ENCODE measurements around the gene ACD.

The ACD gene

DNA sequence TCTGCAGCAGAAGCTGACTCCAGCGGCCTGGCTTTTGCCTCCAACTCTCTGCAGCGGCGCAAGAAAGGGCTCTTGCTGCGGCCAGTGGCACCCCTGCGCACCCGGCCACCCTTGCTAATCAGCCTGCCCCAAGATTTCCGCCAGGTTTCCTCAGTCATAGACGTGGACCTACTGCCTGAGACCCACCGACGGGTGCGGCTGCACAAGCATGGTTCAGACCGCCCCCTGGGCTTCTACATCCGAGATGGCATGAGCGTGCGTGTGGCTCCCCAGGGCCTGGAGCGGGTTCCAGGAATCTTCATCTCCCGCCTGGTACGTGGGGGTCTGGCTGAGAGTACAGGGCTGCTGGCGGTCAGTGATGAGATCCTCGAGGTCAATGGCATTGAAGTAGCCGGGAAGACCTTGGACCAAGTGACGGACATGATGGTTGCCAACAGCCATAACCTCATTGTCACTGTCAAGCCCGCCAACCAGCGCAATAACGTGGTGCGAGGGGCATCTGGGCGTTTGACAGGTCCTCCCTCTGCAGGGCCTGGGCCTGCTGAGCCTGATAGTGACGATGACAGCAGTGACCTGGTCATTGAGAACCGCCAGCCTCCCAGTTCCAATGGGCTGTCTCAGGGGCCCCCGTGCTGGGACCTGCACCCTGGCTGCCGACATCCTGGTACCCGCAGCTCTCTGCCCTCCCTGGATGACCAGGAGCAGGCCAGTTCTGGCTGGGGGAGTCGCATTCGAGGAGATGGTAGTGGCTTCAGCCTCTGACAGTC is 2.0 kb upstream of the ACD start:
- no peak for DNase-seq (ENCODE audit: low spot score)

- DNase-seq (ENCODE audit: low spot score): no peak
Observed at GRCh38 chr16:67661101-67661761, 1.2 kb upstream of the ACD start.

DNA sequence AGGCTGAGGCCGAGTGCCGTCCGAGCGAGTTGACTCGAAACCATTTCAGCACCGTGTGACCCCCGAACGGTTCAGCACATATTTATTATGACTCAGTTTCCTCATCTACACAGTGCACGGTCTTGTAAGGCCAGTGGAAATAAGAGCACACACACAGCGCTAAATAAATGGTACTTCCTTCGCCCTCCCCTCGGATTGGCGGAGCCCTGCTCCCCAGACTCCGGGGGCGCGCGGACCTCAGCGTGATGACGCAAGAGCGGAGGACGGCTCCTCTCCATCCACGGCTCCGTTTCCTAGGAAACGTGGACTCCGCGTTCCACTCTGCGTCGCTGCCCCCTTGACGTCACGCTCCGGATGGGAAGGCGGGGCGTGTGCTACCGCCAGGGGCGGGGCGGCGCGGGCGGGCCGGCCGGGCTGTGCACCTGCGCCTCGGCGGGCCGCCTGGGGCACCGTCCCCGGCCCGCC is 536 bp upstream of the ACD start, which contains the start of gene PARD6A:
TSS of gene PARD6A (plus strand) at position 397 of the 465 bp plus-strand sequence. CDS start 79 bp downstream, outside the sequence.
- DNase-seq (ENCODE audit: low spot score): peak; percentile 99

DNA sequence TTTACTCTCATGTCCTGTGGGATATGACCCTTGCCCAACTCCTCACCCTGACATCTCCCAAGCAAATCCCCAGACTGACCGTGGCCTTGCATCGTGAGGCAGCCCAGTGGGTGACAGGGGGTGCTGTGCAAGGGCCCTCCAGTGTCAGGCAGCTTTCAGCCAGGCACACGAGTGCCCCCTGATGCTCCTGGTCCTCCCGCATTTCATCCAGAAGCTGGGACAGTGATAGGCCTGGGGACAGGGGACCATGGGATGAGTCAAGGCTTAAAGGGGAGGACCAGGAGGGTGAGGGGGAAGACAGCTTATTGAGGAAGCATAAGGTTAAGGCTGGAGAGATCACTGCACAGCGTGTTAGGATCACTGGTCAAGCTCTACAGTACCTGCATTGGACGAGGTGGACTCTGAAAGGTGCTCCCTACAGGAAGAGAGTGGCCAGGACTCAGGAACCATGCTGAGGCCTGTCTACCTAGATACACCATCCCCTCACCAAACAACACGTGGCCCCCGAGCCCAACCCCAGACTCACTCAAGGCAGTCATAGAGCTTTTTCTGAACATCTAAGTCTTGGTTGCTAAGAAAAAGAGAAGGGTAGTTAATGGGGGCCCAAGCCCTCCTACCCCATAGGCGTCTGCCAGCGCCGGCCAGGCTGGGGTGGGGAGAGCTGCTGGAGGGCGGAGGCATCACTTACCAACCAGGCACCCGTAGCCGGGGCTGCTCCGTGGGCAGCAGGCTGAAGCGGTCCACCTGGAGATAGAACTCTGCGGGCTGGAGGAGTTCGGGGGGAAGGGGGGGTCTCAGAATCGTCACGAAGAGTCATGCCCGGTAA is 998 bp downstream of the ACD start:
- no peak for DNase-seq (ENCODE audit: low spot score)

DNA sequence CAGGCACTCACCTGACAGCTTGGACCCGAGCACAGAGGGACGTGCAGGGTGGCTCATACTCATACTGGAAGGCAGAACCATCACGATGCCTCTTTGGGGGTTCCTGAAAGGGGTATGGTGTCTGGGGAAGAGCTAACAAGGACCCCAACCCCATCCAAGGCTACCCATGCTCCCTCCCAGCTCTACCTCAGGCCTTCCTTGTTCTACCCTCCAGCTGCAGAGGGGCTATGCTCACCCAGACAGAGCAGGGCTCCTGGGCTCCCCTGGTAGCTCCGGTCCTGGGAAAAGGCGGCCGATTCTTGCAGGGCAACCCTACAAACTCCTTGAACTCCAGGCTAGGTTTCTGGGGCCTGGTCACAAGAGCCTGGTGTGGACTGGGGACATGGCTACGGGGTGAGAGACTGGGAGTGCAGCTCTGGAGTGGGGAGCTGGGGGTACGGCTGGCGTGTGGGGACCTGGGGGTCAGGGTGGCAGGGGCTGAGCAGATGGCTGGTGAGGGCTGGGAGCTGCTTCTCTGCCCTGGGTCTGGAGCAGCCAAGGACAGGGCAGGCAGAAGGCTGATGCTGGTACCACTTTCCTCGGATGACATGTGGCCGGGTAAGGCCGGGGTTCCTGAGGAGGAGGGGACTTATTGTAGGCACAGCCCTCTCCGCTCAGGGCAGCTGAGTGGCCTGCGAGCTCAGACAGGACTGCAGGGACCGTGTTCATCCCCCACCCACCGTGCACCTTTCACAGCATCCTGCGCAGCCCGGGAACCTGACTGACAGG is 2.1 kb downstream of the ACD start:
- no peak for DNase-seq (ENCODE audit: low spot score)

- DNase-seq (ENCODE audit: low spot score): no peak
Observed at GRCh38 chr16:67657017-67657608, 2.9 kb downstream of the ACD start.

GRCh38 chr16:67656344-67657016 is 3.6 kb downstream of the ACD start:
- DNase-seq (ENCODE audit: low spot score): no peak

DNA sequence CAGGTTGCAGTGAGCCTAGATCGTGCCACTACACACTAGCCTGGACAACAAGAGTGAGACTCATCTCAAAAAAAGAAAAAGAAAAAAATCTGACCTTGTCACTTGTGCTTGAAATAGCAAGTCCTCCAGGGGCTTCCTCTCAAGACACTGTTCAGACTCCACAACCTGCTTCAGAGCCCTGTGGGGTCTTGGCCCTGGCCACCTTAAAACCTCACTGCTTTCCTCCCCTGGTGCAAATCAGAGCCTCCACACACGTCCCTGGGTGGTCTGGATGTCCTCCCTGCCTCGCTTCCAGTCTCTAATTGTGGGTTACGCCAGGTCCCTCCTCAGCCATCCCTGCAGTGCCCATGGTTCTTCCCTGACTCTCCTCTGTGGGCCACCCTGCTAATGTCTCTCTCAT is 4.7 kb downstream of the ACD start:
- DNase-seq (ENCODE audit: low spot score): no peak

DNA sequence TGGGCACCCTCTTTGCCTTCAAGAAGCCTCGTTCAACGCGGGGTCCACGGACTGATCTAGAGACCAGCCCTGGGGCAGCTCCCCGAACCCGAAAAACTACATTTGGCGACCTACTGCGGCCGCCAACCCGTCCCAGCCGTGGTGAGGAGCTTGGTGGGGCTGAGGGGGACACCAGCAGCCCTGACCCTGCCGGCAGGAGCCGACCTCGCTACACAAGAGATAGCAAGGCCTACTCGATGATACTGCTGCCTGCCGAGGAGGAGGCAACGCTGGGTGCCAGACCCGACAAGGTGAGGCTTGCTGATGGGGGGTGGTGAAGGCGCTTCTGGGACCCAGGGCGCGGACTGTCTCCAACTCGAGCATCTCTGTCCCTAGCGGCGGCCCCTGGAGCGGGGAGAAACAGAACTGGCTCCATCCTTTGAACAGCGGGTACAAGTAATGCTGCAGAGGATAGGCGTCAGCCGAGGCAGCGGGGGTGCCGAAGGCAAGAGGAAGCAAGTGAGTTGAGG is 5.6 kb downstream of the ACD start:
- no peak for DNase-seq (ENCODE audit: low spot score)

- no peak for DNase-seq (ENCODE audit: low spot score)
Observed at GRCh38 chr16:67653789-67654402, 6.2 kb downstream of the ACD start.

DNA sequence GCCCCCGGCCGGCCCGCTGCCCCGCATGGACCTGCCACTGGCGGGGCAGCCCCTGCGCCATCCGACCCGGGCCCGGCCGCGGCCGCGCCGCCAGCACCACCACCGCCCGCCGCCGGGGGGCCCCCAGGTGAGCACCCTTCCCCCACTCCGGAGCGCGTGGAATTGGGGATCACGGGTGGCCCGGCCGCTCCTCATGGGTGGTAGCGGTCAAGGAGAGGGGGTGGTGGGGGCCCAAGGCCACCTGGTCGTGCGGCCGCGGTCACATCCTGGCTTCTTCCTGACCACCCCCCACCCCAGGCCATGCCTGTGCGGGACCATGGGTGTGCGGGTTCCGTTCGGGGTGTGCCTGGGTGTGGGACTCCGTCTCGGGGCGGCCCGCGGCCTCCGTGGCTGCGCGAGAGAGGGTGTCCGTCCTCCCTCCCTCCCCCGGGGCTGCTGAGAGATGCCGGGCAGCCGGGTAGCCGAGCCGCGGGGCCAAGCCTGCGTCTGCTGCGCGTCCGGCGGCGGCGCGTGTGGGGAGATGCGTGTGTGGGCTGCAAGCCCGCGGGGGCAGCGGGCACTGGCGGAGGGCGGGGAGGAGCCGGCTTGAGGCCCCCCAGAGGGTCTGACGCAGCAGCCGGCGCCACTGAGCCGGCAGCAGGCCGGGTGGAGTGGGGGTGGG is 6.8 kb downstream of the ACD start:
- DNase-seq (ENCODE audit: low spot score): no peak

GRCh38 chr16:67652578-67653127 is 7.4 kb downstream of the ACD start:
- DNase-seq (ENCODE audit: low spot score): peak; percentile 49

- DNase-seq (ENCODE audit: low spot score): no peak
Observed at GRCh38 chr16:67651847-67652246, 8.2 kb downstream of the ACD start.

DNA sequence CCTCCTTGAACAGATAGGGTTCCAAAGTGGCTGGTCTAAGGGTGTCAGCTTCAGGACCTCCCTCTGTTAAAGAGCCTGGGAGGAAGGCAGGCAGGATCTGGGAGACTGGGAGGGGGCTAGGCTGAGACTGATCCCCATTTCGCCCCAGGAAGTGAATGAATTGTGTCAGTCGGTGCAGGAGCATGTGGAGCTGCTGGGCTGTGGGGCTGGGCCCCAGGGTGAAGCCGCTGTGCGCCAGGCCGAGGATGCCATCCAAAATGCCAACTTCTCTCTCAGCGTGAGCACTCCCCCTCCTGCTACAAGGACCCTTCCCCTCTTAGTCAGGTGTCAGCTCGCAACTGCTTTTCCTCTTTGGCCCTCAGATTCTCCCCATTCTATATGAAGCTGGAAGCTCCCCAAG is 9.0 kb downstream of the ACD start:
- no peak for DNase-seq (ENCODE audit: low spot score)

DNA sequence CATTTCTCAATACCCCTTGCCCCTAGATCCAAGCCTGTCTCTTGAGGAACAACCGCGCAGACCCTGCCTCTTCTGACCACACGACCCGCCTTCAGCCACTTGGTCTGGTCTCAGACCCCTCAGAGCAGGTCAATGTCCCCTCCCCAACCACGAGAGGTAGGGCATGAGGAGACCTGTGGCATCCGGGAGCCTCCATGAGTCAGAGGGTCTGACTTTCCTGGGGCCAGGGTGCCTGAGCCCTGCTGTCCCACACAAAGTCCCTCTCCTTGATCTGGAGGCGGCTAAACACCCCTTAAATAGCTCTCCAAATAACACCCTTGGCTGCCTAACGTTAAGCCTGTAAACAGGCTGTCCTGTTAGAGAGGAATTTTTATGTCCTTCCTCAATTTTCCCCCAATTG is 10.0 kb downstream of the ACD start:
- DNase-seq (ENCODE audit: low spot score): no peak

- no peak for DNase-seq (ENCODE audit: low spot score)
Observed at GRCh38 chr16:67649494-67649931, 10.5 kb downstream of the ACD start.

DNA sequence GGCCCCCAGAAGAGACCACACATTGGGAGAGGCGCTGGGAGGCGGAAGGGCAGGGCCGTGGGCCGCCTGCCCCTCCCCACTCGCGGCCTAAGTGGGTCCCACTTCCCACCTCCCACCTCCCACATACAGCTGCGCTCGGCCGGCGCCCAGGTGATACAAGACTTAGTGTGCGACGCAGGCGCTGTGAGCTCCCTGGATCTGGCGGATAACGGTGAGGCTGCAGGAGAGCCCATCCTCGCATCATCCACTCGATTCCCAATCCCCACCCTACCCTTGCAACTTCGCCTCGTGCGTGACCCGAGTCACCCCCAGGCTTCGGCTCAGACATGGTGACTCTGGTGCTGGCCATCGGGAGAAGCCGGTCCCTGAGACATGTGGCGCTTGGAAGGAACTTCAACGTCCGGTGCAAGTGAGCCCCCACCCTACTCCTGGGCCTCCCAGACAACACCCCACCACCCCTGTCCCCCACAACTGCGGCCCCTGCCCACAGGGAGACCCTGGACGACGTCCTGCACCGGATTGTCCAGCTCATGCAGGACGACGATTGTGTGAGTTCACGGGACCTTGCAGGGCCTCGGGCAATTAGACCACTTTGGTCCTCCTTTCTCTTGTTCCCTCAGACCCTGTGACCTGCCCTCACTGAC is 11.2 kb downstream of the ACD start:
- no peak for DNase-seq (ENCODE audit: low spot score)

- no peak for DNase-seq (ENCODE audit: low spot score)
Observed at GRCh38 chr16:67648088-67648763, 11.8 kb downstream of the ACD start.
